GM12878 (cell line): ENCODE results near the gene GTPBP1. TPM values are rescaled to one million over a fixed set of nuclear protein-coding genes. Genes with fewer than 3 reads are reported as not detected.
A peak's percentile ranks its signal among the peaks of the same experiment; 100 is the strongest.

Experiments used
- ATF3 ChIP-seq: IDR thresholded peaks from 2 replicates; pipeline ENCODE4 v1.6.1; 2011; ENCODE audit warnings: low read depth, mild to moderate bottlenecking, low read length, moderate library complexity, borderline replicate concordance; ENCODE audit errors: extremely low read depth
- BACH1 ChIP-seq: fragments of 450-650 bp; IDR thresholded peaks from 2 replicates; pipeline ENCODE4 v1.6.1; 2017; ENCODE audit warnings: mild to moderate bottlenecking, borderline replicate concordance
- BMI1 ChIP-seq: fragments of 450-650 bp; IDR thresholded peaks from 2 replicates; pipeline ENCODE4 v1.6.1; 2016; ENCODE audit warnings: mild to moderate bottlenecking, moderate library complexity, borderline replicate concordance
- CHD4 ChIP-seq: fragments of 200-600 bp; sonication (generic); IDR thresholded peaks from 2 replicates; pipeline ENCODE4 v1.6.1; 2016; ENCODE audit warnings: mild to moderate bottlenecking
- CTCF ChIP-seq, 3 experiments: IDR thresholded peaks in 2 of 3; conservative IDR thresholded peaks in 1 of 3; 2 replicates each; pipeline ENCODE4 v1.5.1; 2011; ENCODE audit warnings: low read depth in 3 of 3, low read length in 3 of 3, mild to moderate bottlenecking in 3 of 3, control low read depth in 2 of 3, moderate library complexity in 2 of 3, inconsistent platforms in 1 of 3, mixed read lengths in 1 of 3; ENCODE audit not compliant: control insufficient read depth in 2 of 3, insufficient read depth in 1 of 3; ENCODE audit errors: extremely low read depth in 1 of 3
- DPF2 ChIP-seq: fragments of 450-650 bp; IDR thresholded peaks from 2 replicates; pipeline ENCODE4 v1.6.1; 2017; ENCODE audit warnings: mild to moderate bottlenecking
- EED ChIP-seq: sonication (generic); IDR thresholded peaks from 2 replicates; pipeline ENCODE4 v1.6.1; 2016; ENCODE audit warnings: antibody characterized with exemption, low read depth
- EGR1 ChIP-seq, 2 experiments: IDR thresholded peaks; 1 replicate in 1 of 2; 2 replicates in 1 of 2; pipeline ENCODE4 v1.6.1; 2011 to 2012; ENCODE audit warnings: low read depth in 2 of 2, low read length in 2 of 2, borderline replicate concordance in 1 of 2, mild to moderate bottlenecking in 1 of 2, moderate library complexity in 1 of 2
- HCFC1 ChIP-seq: fragments of 150-350 bp; IDR thresholded peaks from 2 replicates; pipeline ENCODE4 v1.6.1; 2014; ENCODE audit warnings: low read length
- HDGF ChIP-seq: fragments of 450-650 bp; IDR thresholded peaks from 2 replicates; pipeline ENCODE4 v1.6.1; 2016; ENCODE audit warnings: antibody characterized with exemption
- IRF3 ChIP-seq: fragments of 450-650 bp; IDR thresholded peaks from 2 replicates; pipeline ENCODE4 v1.6.1; 2014; ENCODE audit warnings: mild to moderate bottlenecking
- JUND ChIP-seq: IDR thresholded peaks from 2 replicates; pipeline ENCODE4 v1.6.1; 2012; ENCODE audit warnings: low read depth, mild to moderate bottlenecking, low read length, improper control_type of control experiment, moderate library complexity
- LARP7 ChIP-seq: fragments of 450-650 bp; IDR thresholded peaks from 2 replicates; pipeline ENCODE4 v1.6.1; 2017; ENCODE audit warnings: mild to moderate bottlenecking
- MLLT1 ChIP-seq: fragments of 450-650 bp; IDR thresholded peaks from 2 replicates; pipeline ENCODE4 v1.6.1; 2016; ENCODE audit warnings: mild to moderate bottlenecking
- MXI1 ChIP-seq: fragments of 150-350 bp; IDR thresholded peaks from 2 replicates; pipeline ENCODE4 v1.6.1; 2011; ENCODE audit warnings: low read depth, mild to moderate bottlenecking, inconsistent platforms, low read length, improper control_type of control experiment
- NFYB ChIP-seq: IDR thresholded peaks from 2 replicates; pipeline ENCODE4 v1.6.1; 2011; ENCODE audit warnings: low read depth, mild to moderate bottlenecking, low read length, improper control_type of control experiment, moderate library complexity; ENCODE audit not compliant: insufficient read depth
- NKRF ChIP-seq: fragments of 450-650 bp; conservative IDR thresholded peaks from 2 replicates; pipeline ENCODE4 v1.6.1; 2017; ENCODE audit warnings: mild to moderate bottlenecking, moderate library complexity
- NR2C1 ChIP-seq: fragments of 450-650 bp; IDR thresholded peaks from 2 replicates; pipeline ENCODE4 v1.6.1; 2017; ENCODE audit warnings: antibody characterized with exemption, mild to moderate bottlenecking, moderate library complexity
- NR2F1 ChIP-seq: fragments of 450-650 bp; conservative IDR thresholded peaks from 2 replicates; pipeline ENCODE4 v1.6.1; 2017; ENCODE audit warnings: mild to moderate bottlenecking
- RAD21 ChIP-seq: IDR thresholded peaks from 2 replicates; pipeline ENCODE4 v1.6.1; 2011; ENCODE audit warnings: mild to moderate bottlenecking, low read depth, low read length, moderate library complexity; ENCODE audit not compliant: insufficient read depth
- TCF12 ChIP-seq: IDR thresholded peaks from 2 replicates; pipeline ENCODE4 v1.6.1; 2011; ENCODE audit warnings: low read depth, mild to moderate bottlenecking, low read length
- TCF7 ChIP-seq: IDR thresholded peaks from 2 replicates; pipeline ENCODE4 v1.6.1; 2014; ENCODE audit warnings: antibody characterized with exemption, borderline replicate concordance
- ZNF24 ChIP-seq: fragments of 450-650 bp; IDR thresholded peaks from 2 replicates; pipeline ENCODE4 v1.6.1; 2017; ENCODE audit warnings: antibody characterized with exemption, mild to moderate bottlenecking
- ZNF274 ChIP-seq: IDR thresholded peaks from one replicate; pipeline ENCODE4 v1.8.0; 2011; ENCODE audit not compliant: insufficient read length, insufficient read depth
- polyA plus RNA-seq, 11 experiments: library from polyadenylated mRNA; depleted of rRNA in 4 of 11; unstranded in 6 of 11; stranded (reverse) in 5 of 11; fragments of >200 nt; fragmentation: Nextera tagmentation in 4 of 11; fragmentation: Illumina TruSeq in 1 of 11; extraction: Ambion mirVana in 4 of 11; extraction: Trizol in 1 of 11; gene quantifications; 1 replicate in 1 of 11; 2 replicates in 10 of 11; pipeline versions ENCODE4 v1.2.1 to v1.2.3, GENCODE V29; 2011 to 2016; ENCODE audit warnings: inconsistent platforms in 2 of 11, missing spikeins in 2 of 11, low read depth in 1 of 11
- total RNA-seq, 4 experiments: library from RNA; depleted of rRNA in 3 of 4; stranded (reverse); fragments of >200 nt in 3 of 4; fragmentation: Illumina TruSeq in 1 of 4; extraction: Trizol in 1 of 4; gene quantifications; 2 replicates each; pipeline versions ENCODE4 v1.2.1 to v1.2.3, GENCODE V29; 2013 to 2021

The GTPBP1 gene
- total and polyA plus RNA-seq, 10 of the 15 experiments (the other 5 are each of a cell fraction or from before 2014, with no cell fraction given), result 0.89 to 63.1 (median 34.2) TPM

GRCh38 chr22:38706101-38706900 lies 557 bp downstream of the GTPBP1 start (continued):
- TF ChIP-seq ATF3, result no peak
- TF ChIP-seq NFYB, result no peak
- no peak for TF ChIP-seq RAD21
- TF ChIP-seq NR2C1, result 0 out of 2 replicates have a peak, but pooled peaks have one; percentile 22
- peak; percentile 98 for TF ChIP-seq LARP7
- peak; percentile 49; the same call in 1 of the 2 replicates for TF ChIP-seq DPF2
- no peak for TF ChIP-seq CHD4
- TF ChIP-seq ZNF274, result no peak
- TF ChIP-seq HCFC1, result peak; percentile 5; the same call in 1 of the 2 replicates
- TF ChIP-seq NKRF, result peak; percentile 95
- TF ChIP-seq EGR1 (IDR thresholded peaks at IDR 0.05; ENCODE audit: borderline replicate concordance in 1 of 2, low read depth in 2 of 2, low read length in 2 of 2), result 0 out of 3 replicates have a peak, but pooled peaks of 1 of the 2 experiments have one; percentile 15
- TF ChIP-seq JUND, result 0 out of 2 replicates have a peak, but pooled peaks have one; percentile 6
- TF ChIP-seq MLLT1, result 0 out of 2 replicates have a peak, but pooled peaks have one; percentile 45
- TF ChIP-seq TCF7, result no peak
- TF ChIP-seq BACH1, result peak; percentile 90
- TF ChIP-seq BMI1, result no peak
- TF ChIP-seq CTCF (IDR thresholded peaks at IDR 0.05 in 2 of 3, conservative IDR thresholded peaks at IDR 0.05 in 1 of 3; ENCODE audit: control insufficient read depth in 2 of 3, extremely low read depth in 1 of 3, insufficient read depth in 1 of 3, low read depth in 3 of 3, low read length in 3 of 3), result no peak
- no peak for TF ChIP-seq IRF3
- TF ChIP-seq ZNF24, result peak; percentile 61
- TF ChIP-seq MXI1, result peak; percentile 64
- peak; percentile 73 for TF ChIP-seq NR2F1
- TF ChIP-seq HDGF, result 0 out of 2 replicates have a peak, but pooled peaks have one; percentile 34
- no peak for TF ChIP-seq EED
- TF ChIP-seq TCF12, result no peak
